VCaP (cell line): ENCODE measurements around the gene SLC7A8.

Experiments
- H3K27ac ChIP-seq: fragments of 450-650 bp; 2 replicates; pipeline ENCODE4 v1.5.1; 2017
- CTCF ChIP-seq: fragments of 450-650 bp; conservative IDR thresholded peaks from 2 replicates; pipeline ENCODE4 v1.5.1; 2017; ENCODE audit warnings: mild to moderate bottlenecking, moderate library complexity

Gene SLC7A8

GRCh38 chr14:23145794-23146350 is 37.6 kb downstream of the SLC7A8 start:
- TF ChIP-seq CTCF, result no peak
- H3K27ac ChIP-seq, result no peak overlapping the region

- no peak for TF ChIP-seq CTCF
- H3K27ac ChIP-seq, result no peak overlapping the region
Observed at GRCh38 chr14:23143911-23144310, 39.5 kb downstream of the SLC7A8 start.

- TF ChIP-seq CTCF, result no peak
- no peak overlapping the region for H3K27ac ChIP-seq
Observed at GRCh38 chr14:23142826-23143225, 40.6 kb downstream of the SLC7A8 start.

GRCh38 chr14:23141706-23142444 is 41.6 kb downstream of the SLC7A8 start:
- no peak for TF ChIP-seq CTCF
- no peak overlapping the region for H3K27ac ChIP-seq

- no peak for TF ChIP-seq CTCF
- no peak overlapping the region for H3K27ac ChIP-seq
Observed at GRCh38 chr14:23140371-23140770, 43.1 kb downstream of the SLC7A8 start.

- TF ChIP-seq CTCF, result no peak
- no peak overlapping the region for H3K27ac ChIP-seq
Observed at GRCh38 chr14:23139874-23140273, 43.6 kb downstream of the SLC7A8 start.

GRCh38 chr14:23137813-23138535 is 45.5 kb downstream of the SLC7A8 start:
- no peak overlapping the region; the same call in 1 of the 2 replicates for H3K27ac ChIP-seq
- TF ChIP-seq CTCF, result no peak
